CD4-positive, alpha-beta T cell (primary cell): ENCODE results near the gene FBXL14. TPM values are rescaled to one million over a fixed set of nuclear protein-coding genes. Genes with fewer than 3 reads are reported as not detected.

Source experiments
- ATAC-seq: fragments of 200-7000 bp; cut with Tn5 transposase; one replicate; pipeline ENCODE4 v1.10.0; 2022; ENCODE audit warnings: mild to moderate bottlenecking; ENCODE audit not compliant: poor library complexity
- CTCF ChIA-PET: fragments of 350-600 bp; sonication (Branson Sonifier 250); formaldehyde crosslinking; loops from one replicate; lab custom pipeline; 2021; ENCODE audit warnings: antibody characterized with exemption, inconsistent platforms; lab: Charles Lee
- POLR2A ChIA-PET: fragments of 350-600 bp; sonication (Branson Sonifier 250); formaldehyde crosslinking; loops from one replicate; lab custom pipeline; 2021; ENCODE audit warnings: antibody characterized with exemption, inconsistent platforms; lab: Charles Lee
- DNase-seq, 14 experiments: peaks; one replicate each; pipeline ENCODE4 v3.0.0-alpha.2; 2013 to 2020; ENCODE audit warnings: mixed read lengths in 2 of 14
- H3K27ac ChIP-seq, 2 donors: one replicate each; pipeline versions ENCODE4 v1.5.1 to v1.7.0; 2013; ENCODE audit warnings: low read length in 2 of 2, low read depth in 1 of 2, mild to moderate bottlenecking in 1 of 2
- H3K27me3 ChIP-seq, 2 experiments: 1 replicate in 1 of 2; 2 replicates in 1 of 2; pipeline versions ENCODE4 v1.6.1 to v1.7.0; 2013; ENCODE audit warnings: low read length in 2 of 2, control low read depth in 1 of 2, mild to moderate bottlenecking in 1 of 2, moderate library complexity in 1 of 2; ENCODE audit not compliant: insufficient read depth in 2 of 2, control insufficient read depth in 1 of 2
- H3K36me3 ChIP-seq: one replicate; pipeline ENCODE4 v1.6.1; 2013; ENCODE audit warnings: low read length, control low read depth; ENCODE audit not compliant: insufficient read depth
- H3K4me1 ChIP-seq: one replicate; pipeline ENCODE4 v1.6.1; 2013; ENCODE audit warnings: low read length, control low read depth; ENCODE audit not compliant: insufficient read depth
- H3K4me3 ChIP-seq: one replicate; pipeline ENCODE4 v1.5.1; 2013; ENCODE audit warnings: mild to moderate bottlenecking, low read length, moderate library complexity
- H3K9me3 ChIP-seq, 2 experiments: 1 replicate in 1 of 2; 2 replicates in 1 of 2; pipeline versions ENCODE4 v1.6.1 to v1.7.0; 2013; ENCODE audit warnings: low read length in 2 of 2, mild to moderate bottlenecking in 2 of 2, control low read depth in 1 of 2, moderate library complexity in 1 of 2; ENCODE audit not compliant: control insufficient read depth in 1 of 2, insufficient read depth in 1 of 2
- H3K27ac Mint-ChIP-seq: one replicate; pipeline ENCODE4 v1.8.0; 2020; ENCODE audit warnings: mixed read lengths
- H3K27me3 Mint-ChIP-seq: one replicate; pipeline ENCODE4 v1.8.0; 2021; ENCODE audit warnings: mixed read lengths
- H3K36me3 Mint-ChIP-seq: one replicate; pipeline ENCODE4 v1.8.0; 2021; ENCODE audit warnings: low read depth, mixed read lengths
- H3K4me1 Mint-ChIP-seq: one replicate; pipeline ENCODE4 v1.8.0; 2021; ENCODE audit warnings: low read depth, mixed read lengths
- H3K4me3 Mint-ChIP-seq: one replicate; pipeline ENCODE4 v1.8.0; 2020; ENCODE audit warnings: mild to moderate bottlenecking, mixed read lengths
- H3K9me3 Mint-ChIP-seq: one replicate; pipeline ENCODE4 v1.8.0; 2020; ENCODE audit warnings: mixed read lengths
- CTCF ChIP-seq: fragments of 200-600 bp; IDR thresholded peaks from one replicate; pipeline ENCODE4 v1.8.0; 2022; ENCODE audit warnings: antibody characterized with exemption, mild to moderate bottlenecking
- intact Hi-C, 2 experiments: fragments of 100-400 bp; cut with DNase I in 1 of 2; cut with micrococcal nuclease in 1 of 2; formaldehyde crosslinking; loops; one replicate each; pipeline versions ENCODE4 v1.15.1 to v1.9.0; 2023 to 2025; cut with DNase I, micrococcal nuclease
- total RNA-seq, 174 experiments: library from RNA in 2 of 174; stranded (reverse) in 2 of 174; gene quantifications; one replicate each; pipeline ENCODE4 v1.2.3 and lab custom pipeline; 2021 to 2026

The FBXL14 gene
- total RNA-seq, 2 experiments from 2014 or later: 32.3 to 33.6 TPM

GRCh38 chr12:1523046-1523445 is 71.3 kb downstream of the FBXL14 start:
- H3K4me1 Mint-ChIP-seq: no peaks in the 10 kb centered on the region
- no peaks in the 10 kb centered on the region for H3K36me3 ChIP-seq
- H3K4me3 Mint-ChIP-seq: no peak overlapping the region
- POLR2A ChIA-PET: no interaction called here
- no peak overlapping the region for H3K27ac Mint-ChIP-seq
- no peak for ATAC-seq
- no peak for TF ChIP-seq CTCF
- no peaks in the 10 kb centered on the region for H3K9me3 Mint-ChIP-seq
- CTCF ChIA-PET: no interaction called here
- H3K27me3 ChIP-seq: peaks cover 22 to 30% of the 10 kb centered on the region in 2 experiments
- DNase-seq: no peak
- H3K27me3 Mint-ChIP-seq: peaks cover 68% of the 10 kb centered on the region
- intact Hi-C loops: no loop called here
- no peaks in the 10 kb centered on the region for H3K9me3 ChIP-seq
- no peaks in the 10 kb centered on the region for H3K36me3 Mint-ChIP-seq
- H3K4me1 ChIP-seq: no peaks in the 10 kb centered on the region
- H3K27ac ChIP-seq: no peak overlapping the region
- H3K4me3 ChIP-seq: no peak overlapping the region

- no peak for ATAC-seq
- Mint-ChIP-seq H3K27me3 (peaks cover 35% of the 10 kb centered on the region), H3K4me1 (no peaks in the 10 kb centered on the region), H3K36me3 (no peaks in the 10 kb centered on the region), H3K27ac (no peak overlapping the region), H3K9me3 (peaks cover 2% of the 10 kb centered on the region), H3K4me3 (no peak overlapping the region)
- H3K27me3 ChIP-seq: peaks cover 5 to 16% of the 10 kb centered on the region in 2 experiments
- H3K27ac ChIP-seq: no peak overlapping the region
- no peak for TF ChIP-seq CTCF
- POLR2A ChIA-PET: no interaction called here
- no peaks in the 10 kb centered on the region for H3K36me3 ChIP-seq
- DNase-seq: no peak
- no peaks in the 10 kb centered on the region for H3K4me1 ChIP-seq
- no peak overlapping the region for H3K4me3 ChIP-seq
- CTCF ChIA-PET: no interaction called here
- intact Hi-C loops: no loop called here
- H3K9me3 ChIP-seq: no peaks in the 10 kb centered on the region
Observed at GRCh38 chr12:1519642-1520041, 74.7 kb downstream of the FBXL14 start.

GRCh38 chr12:1518591-1519516 is 75.5 kb downstream of the FBXL14 start:
- peaks cover 2% of the 10 kb centered on the region for H3K9me3 Mint-ChIP-seq

More at GRCh38 chr12:1518591-1519516, 75.5 kb downstream of the FBXL14 start:
- Histone ChIP-seq H3K9me3 (no peaks in the 10 kb centered on the region), H3K27me3 (peaks cover 0 to 12% of the 10 kb centered on the region in 2 experiments), H3K4me3 (no peak overlapping the region), H3K4me1 (no peaks in the 10 kb centered on the region), H3K27ac (no peak overlapping the region), H3K36me3 (no peaks in the 10 kb centered on the region)
- CTCF ChIA-PET: no interaction called here
- H3K27me3 Mint-ChIP-seq: peaks cover 28% of the 10 kb centered on the region
- POLR2A ChIA-PET: no interaction called here
- no peaks in the 10 kb centered on the region for H3K4me1 Mint-ChIP-seq
- no peak overlapping the region for H3K27ac Mint-ChIP-seq
- H3K4me3 Mint-ChIP-seq: no peak overlapping the region
- no peaks in the 10 kb centered on the region for H3K36me3 Mint-ChIP-seq
- no peak for DNase-seq
- no peak for TF ChIP-seq CTCF
- intact Hi-C loops: no loop called here
- no peak for ATAC-seq
